NB4 (cell line): Measurements from ENCODE around the gene CD302.
"Not testable (repeated sequence)": the region's sequence is repeated elsewhere in the genome, so short reads cannot be mapped to it uniquely, and the experiment has no call there.

ENCODE experiments used
- CTCF ChIP-seq: IDR thresholded peaks from one replicate; pipeline ENCODE4 v1.5.1; 2012; ENCODE audit warnings: low read depth, low read length
- POLR2A ChIP-seq: IDR thresholded peaks from 2 replicates; pipeline ENCODE4 v1.6.1; 2011; ENCODE audit warnings: mild to moderate bottlenecking; ENCODE audit not compliant: insufficient read length; ENCODE audit errors: extremely low read depth

- TF ChIP-seq POLR2A, CTCF: not testable (repeated sequence)
Observed at GRCh38 chr2:159821775-159822477, 23.9 kb upstream of the CD302 start.
